PC-3 (cell line): Measurements from ENCODE around the gene ALG2.

Source experiments
- CTCF ChIP-seq: fragments of 300-600 bp; sonication (generic); conservative IDR thresholded peaks from 2 replicates; pipeline ENCODE4 v1.5.1; 2017; ENCODE audit warnings: antibody characterized with exemption, low read depth, mild to moderate bottlenecking, low read length
- EZH2 ChIP-seq: fragments of 300-600 bp; sonication (generic); IDR thresholded peaks from one replicate; pipeline ENCODE4 v1.6.1; 2017; ENCODE audit warnings: antibody characterized with exemption, mild to moderate bottlenecking, low read length; ENCODE audit not compliant: unreplicated experiment

- TF ChIP-seq CTCF (no peak), EZH2 (no peak)
Measured at GRCh38 chr9:99193466-99193821, 28.3 kb downstream of the ALG2 start.
